HuH-7.5 (cell line): ENCODE data around the gene NBR1.
A peak's percentile ranks its signal among the peaks of the same experiment; 100 is the strongest.
"Not testable (repeated sequence)": the region's sequence is repeated elsewhere in the genome, so short reads cannot be mapped to it uniquely, and the experiment has no call there.

Experiments used
- DNase-seq: peaks from one replicate; pipeline ENCODE4 v3.0.0; 2011; ENCODE audit warnings: low spot score

NBR1 gene

DNA sequence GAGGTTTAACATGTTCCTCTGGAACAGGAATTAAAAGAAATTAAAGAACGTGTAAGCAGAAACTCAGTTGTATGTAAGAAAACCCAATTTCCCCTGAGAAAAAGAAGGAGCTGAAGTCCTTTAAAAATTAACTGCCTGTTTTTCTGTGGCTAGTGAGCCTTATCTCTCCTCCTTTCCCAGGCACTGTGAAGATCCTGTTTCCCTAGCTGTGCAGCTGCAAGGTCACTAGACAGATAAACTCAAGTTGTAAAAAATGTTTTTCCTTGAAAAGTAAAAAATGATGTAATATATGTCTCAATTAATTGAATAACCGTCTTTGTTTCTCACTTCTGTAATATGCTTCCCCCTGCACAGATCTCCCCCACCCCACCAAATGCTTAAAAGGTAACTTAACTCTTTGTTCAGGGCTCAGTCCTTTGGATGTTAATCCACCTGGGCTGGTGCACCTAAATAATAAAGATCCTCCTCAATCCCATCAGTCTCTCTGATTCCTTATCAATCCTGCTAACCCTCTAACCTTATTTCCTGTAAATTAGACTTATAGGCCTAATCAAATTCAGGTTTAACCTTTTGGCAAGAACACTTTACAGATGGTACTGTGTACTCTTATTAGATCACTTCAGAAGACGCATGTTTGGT lies 17.7 kb upstream of the NBR1 start:
- DNase-seq: not testable (repeated sequence)

DNA sequence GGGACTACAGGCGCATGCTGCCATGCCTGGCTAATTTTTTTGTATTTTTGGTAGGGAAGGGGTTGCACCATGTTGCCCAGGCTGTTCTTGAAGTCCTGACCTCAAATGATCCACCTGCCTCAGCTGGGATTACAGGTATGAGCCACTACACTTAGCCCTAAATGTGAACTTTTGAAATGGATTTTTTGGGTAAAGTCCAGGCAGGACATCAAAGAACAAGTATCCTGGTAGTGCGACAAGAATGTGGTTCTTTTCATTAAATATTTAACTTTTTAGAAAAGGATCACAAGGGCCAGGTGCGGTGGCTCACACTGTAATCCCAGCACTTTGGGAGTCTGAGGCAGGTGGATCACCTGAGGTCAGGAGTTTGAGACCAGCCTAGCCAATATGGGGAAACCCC lies 15.3 kb upstream of the NBR1 start:
- DNase-seq: no peak

DNA sequence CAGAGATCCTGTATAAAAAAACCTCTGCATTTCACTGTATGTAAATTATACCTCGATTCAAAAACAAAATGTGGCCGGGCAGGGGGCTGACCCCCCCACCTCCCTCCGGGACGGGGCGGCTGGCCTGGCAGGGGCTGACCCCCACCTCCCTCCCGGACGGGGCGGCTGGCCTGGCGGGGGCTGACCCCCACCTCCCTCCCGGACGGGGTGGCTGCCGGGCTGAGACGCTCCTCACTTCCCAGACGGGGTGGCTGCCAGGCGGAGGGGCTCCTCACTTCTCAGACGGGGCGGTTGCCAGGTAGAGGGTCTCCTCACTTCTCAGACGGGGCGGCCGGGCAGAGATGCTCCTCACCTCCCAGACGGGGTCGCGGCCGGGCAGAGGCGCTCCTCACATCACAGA lies 11.8 kb upstream of the NBR1 start:
- DNase-seq: not testable (repeated sequence)

DNA sequence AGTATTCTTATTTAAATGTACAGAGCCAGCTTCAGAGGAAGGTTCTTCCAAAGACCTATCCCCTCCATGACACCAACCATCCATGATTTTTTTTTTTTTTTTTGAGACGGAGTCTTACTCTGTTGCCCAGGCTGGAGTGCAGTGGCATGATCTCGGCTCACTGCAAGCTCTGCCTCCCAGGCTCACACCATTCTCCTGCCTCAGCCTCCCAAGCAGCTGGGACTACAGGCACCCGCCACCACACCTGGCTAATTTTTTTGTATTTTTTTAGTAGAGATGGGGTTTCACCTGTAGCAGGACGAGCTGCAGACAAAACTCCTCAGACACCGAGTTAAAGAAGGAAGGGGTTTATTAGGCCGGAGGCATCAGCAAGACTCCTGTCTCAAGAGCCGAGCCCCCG lies 11.1 kb upstream of the NBR1 start:
- not testable (repeated sequence) for DNase-seq

DNA sequence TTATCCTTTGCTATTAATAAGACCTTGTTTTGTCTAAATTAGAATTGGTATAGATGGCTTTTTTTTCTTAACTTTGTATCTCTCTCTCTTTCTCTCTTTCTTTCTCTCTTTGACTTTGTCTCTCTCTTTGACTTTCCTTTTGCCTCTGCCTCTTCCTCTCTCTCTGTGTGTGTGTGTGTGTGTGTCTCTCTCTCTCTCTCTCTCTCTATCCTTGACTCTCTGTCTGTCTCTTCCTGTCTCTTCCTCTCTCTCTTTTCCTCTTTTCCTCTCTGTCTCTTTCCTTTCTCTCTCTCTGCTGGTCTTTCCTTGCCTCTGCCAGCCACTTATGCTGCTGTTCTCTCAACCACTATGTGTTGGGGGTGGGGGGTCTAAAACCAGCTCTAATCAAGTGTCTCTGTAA lies 5.0 kb upstream of the NBR1 start:
- DNase-seq: not testable (repeated sequence)

DNA sequence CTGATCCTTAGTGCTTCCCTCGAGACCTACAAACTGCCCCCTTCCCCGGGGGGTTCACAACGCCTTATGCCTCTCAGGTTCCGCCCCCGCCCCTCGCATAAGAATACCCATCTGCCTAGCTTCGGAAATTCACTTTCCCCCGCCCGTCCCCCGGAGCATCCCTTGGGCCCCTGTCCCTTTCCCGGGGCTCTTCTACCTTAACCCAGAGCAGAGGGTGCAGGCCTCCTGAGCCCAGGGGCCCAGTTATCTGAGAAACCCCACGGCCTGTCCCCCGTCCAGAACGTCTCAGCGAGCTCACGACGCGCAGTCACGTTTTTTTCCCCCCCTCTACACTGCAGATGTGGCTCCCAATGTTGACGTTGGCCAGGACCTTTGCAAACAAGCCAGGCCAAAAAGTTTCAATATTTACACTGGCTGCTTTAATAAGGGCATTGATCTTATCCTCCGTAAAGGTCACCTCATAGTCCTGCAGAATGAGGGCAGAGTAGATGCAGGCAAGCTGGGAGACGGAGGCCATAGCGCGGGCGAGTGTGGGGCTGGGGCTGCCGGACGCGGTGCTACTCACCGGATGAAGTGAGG lies 1.4 kb upstream of the NBR1 start:
- DNase-seq: peak; percentile 40

DNA sequence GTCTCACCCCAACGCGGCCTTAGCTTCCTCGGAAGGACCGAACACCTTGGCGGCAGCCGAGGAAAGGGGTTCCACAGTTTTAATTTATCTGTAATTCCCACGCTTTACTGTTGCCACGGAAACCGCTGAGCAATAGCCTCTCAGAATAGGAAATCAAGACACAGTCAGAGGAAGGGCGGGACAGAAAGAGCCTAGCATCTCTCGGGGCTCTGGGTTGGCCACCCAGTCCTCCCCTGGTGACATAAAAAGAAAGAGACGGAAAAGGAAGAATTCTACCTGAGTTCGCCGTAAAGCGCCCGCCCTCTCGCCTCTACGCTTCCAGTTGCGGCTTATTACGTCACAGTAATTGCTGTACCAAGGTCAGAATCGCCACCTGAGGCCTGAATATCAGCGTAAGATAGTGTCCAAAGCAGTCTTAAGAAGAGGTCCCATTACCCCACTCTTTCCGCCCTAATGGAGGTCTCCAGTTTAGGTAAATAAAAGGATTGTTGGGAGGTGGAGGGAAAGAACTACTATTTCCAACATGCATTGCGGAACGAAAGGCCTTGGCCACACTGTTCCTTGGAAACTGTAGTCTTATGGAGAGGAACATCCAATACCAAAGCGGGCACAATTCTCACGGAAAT lies 761 bp upstream of the NBR1 start:
- DNase-seq: peak; percentile 76

DNA sequence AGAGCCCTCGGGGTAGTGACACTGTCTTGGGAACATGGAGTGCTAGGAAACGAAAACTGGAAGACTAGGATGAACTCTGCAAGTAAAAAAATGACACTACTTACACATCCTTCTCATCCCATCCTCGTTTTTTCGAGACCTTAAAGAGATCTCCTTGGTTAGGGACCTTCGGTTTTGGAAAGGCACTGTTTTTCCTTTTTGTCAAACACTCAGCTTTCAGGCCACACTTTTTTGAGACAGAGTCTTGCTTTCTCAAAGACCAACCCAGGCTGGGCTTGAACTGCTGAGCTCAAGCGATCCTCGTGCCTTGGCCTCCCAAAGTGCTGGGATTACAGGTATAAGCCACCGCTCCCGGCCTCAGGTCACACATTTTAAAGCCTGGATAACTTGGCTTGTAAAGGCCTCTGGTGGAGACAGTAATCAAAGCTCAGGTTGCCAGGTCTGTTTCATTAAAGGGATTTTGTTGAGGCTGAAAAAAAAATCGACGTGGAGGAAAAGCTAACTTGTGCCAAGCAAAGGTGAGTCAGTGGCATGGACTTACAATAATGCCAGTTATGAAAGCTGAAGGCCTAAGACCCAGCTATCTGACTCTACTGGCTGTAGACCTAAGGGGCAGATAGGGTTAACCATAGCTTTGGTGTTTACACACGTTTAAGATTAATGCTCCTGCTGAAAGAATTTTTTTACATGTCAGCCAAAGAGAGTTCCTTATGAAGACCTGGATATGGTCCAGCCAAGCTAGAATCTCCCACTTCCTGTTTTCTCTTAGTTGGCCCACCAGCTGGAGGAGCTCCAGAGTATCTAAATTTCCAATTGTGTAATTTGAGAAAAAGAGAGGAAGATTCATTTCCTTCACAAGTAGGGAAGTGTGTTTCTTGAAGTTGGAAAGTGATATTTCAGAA lies 823 bp downstream of the NBR1 start:
- no peak for DNase-seq

DNA sequence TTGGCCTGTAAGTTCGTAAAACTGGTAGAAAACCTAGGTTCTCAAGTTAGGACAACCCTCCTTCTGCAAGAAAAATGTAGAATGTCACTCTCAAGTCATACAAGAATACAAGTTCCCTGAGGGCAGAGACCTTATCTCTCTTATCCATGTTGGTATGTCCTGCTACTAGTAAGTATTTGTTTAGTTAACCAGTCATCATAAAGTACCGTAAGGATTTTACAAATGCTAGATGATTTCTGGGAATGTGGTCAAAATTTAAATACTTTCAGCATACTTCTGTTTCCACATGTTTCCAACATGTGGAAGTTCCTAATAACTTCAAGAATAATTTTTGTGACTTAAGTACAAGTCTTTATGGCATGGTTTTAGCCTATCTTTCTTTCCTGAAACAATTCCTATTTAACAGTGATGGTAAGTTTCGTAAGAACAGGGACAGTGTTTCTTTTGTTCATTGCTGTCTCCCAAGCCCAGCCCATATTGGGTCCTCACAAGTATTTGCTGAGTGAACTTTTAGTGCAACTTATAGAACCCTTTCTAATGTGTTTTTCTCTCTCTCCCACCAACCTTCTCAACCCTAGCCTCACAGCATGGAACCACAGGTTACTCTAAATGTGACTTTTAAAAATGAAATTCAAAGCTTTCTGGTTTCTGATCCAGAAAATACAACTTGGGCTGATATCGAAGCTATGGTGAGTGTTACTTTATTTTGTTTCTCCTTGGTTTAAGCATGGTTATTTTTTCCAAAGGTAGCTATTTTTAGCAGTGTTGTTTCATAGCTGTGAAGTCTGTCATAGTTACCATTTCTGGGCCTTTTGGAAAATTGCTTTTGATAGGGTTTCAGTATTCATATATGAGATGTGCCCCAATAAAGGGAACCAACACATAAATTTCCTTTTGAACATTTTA lies 4.5 kb downstream of the NBR1 start:
- no peak for DNase-seq

DNA sequence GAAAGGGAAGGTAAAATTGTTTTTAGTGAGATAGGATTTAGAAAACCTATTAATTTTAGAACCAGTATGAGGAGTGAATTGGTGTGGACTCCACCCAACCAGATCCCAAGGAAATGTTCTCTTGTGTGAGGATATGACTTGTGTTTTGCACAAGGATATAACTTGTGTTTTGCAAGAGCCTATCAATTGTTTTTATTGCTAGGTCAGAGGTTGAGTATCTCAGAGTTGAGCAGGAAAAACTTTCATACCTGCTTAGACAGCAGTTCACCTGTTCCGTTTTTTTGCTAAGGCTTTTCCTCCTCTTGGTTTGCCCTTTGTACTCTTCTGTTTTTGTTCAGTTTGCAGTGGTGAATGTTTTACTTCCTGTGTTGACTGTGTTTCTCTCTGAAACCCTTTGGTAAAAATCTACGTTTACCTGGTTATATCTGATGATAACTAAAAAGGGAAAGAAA lies 5.1 kb downstream of the NBR1 start:
- no peak for DNase-seq

DNA sequence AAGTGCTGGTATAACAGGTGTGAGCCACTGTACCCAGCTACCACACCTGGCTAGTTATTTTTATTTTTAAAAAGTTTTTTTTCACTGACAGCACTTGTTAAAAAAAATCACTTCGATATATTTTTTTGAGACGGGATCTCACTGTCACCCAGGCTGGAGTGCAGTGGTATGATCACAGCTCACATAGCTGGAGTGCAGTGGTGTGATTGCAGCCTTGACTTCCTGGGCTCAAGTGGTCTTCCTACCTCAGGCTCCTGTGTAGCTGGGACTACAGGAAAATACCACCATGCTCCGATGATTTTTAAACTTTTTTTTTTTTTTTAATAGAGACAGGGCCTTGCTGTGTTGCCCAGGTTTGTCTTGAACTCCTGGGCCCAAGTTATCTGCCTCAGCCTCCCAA lies 12.9 kb downstream of the NBR1 start:
- DNase-seq: no peak

DNA sequence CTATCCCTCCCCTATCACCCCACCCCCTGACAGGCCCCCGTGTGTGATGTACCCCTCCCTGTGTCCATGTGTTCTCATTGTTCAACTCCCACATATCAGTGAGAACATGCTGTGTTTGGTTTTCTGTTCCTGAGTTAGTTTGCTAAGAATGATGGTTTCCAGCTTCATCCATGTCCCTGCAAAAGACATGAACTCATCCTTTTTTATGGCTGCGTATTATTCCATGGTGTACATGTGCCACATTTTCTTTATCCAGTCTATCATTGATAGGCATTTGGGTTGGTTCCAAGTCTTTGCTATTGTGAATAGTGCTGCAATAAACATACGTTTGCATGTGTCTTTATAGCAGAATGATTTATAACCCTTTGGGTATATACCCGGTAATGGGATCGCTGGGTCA lies 15.6 kb downstream of the NBR1 start:
- not testable (repeated sequence) for DNase-seq

DNA sequence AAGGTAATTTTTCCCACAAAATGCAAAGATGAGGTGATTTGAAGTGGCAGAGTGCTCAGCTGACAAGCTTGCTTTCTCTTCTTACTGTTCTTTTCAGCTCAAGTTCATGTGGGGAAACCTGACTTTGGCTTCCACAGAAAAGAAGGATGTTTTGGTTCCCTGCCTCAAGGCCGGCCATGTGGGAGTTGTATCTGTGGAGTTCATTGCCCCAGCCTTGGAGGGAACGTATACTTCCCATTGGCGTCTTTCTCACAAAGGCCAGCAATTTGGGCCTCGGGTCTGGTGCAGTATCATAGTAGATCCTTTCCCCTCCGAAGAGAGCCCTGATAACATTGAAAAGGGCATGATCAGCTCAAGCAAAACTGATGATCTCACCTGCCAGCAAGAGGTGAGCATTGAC lies 22.2 kb downstream of the NBR1 start:
- DNase-seq: no peak

DNA sequence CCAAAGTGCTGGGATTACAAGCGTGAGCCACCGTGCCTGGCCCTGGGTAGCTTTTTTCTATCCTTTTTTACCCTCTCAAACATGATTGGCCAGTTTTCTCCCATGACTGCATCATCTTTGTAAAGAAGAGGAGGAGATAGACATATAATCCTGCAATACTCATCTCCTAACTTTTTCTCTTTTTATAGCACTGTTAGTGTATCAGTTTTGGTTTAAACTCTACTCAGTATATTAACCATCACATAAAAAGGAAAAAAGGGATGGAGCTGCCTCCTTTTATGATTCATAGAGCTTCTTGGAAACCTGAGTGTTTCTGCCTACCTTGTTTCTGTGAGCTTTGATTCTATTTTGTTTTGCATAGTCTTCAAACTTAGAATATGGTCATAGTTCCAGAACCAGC lies 28.6 kb downstream of the NBR1 start:
- no peak for DNase-seq

DNA sequence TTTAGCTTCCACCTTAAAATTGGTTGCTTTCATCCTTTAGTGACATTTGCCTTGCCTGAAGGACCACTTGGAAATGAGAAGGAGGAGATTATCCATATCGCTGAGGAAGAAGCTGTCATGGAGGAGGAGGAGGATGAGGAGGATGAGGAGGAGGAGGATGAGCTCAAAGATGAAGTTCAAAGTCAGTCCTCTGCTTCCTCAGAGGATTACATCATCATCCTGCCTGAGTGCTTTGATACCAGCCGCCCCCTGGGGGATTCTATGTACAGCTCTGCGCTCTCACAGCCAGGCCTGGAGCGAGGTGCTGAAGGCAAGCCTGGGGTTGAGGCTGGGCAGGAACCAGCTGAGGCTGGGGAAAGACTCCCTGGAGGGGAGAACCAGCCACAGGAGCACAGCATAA lies 29.1 kb downstream of the NBR1 start:
- DNase-seq: no peak

DNA sequence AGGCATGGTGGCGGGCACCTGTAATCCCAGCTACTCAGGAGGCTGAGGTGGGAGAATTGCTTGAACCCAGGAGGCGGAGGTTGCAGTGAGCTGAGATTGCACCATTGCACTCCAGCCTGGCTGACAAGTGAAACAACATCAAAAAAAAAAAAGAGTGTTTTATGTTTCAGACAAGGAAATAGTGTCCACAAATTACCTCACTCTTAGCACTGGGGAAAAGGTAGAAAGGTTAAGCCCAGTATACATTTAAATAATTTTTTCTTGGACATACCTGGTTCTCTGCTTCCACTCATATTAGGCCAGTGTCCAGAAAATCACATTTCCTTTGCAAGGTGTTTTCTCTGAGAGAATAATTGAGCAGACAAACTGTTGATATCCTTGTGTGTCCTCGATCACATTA lies 32.0 kb downstream of the NBR1 start:
- DNase-seq: not testable (repeated sequence)

DNA sequence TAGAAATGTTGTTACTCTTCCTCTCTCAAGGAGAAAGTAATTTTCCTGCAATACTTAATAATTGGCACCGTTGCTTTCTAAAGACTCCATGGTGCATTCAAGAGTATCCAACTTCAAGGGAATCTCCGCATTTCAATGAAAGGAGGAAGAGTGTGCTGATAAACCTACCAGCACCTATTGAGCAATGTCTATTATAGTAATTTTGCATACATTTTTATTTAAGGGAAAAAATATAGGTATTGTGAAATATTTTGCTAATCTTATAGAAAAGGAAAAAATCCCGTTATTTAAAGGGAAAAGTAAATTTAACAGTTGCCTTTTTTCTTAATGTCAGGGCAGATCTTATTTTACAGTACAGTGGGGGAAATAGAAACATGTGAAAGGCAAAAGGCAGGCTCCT lies 39.6 kb downstream of the NBR1 start:
- no peak for DNase-seq

DNA sequence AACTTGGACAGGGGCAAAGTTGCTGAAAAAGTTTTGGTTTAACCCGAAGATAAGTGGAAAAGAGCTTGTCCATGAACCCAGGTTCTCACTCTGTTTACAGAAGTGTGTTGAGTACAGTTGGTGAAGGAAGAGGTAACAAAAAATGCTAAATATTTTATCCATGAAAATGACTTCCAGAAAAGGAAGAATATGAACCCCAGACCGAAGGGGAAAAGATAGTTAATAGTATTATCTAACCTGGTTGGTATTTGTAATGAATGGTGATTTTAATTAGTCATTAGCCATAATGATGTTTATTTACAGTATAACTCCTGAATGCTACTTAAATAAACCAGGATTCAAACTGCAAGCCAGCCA lies 40.1 kb downstream of the NBR1 start:
- no peak for DNase-seq

DNA sequence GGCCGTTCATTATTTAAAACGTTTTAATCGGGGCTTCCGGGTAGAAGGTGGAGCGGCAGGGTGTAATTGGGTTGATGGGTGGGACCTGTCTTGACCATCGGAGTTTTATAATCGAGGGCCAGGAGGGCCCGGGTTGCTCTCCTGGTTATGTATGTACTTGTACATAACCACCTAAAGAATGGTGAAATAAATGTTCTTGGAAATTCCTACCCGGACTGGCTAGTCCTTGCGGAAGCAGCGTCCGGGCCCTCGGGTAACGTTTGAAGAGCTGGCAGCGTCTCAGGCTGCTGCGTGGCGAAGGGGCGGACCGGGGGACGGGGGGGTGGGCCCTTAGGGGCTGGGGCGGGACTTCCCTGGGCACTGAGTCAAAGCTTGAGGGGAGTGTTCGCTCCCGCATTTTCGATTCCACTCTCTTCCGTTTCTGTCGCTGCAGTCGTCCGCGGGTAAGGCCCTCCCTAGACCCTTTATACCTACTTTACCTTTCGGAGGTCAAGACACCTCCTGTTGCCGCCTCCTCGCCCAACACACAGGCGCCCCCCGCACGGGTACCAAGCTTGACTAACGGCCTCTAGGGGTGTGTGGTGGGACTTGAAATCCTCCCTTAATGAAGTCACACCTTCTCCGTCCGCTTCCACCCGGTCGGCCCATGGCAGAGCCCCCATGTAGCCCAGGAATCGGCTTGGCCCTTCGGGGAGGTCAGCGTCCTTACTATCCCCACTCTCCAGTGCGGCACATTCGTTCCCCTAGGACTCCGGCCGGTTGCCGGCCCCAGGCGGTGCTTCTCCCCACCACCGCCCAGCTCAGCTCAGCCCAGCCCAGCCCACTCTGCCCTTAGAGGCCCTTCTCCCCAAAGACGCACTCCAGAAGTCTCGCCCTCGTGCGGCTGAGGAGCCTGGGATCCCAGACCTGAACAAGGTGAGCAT lies 40.7 kb downstream of the NBR1 start, which contains the start of gene TMEM106A:
TSS of gene TMEM106A (plus strand) at position 396 of the 923 bp plus-strand sequence. CDS start 1,167 bp downstream, outside the sequence.
- no peak for DNase-seq
